GM23338 (cell line): Measurements from ENCODE around the gene GTPBP1. TPM values are rescaled to one million over a fixed set of nuclear protein-coding genes. Genes with fewer than 3 reads are reported as not detected.

Experiments used
- CREB1 ChIP-seq: fragments of 250-450 bp; sonication (Bioruptor Pico); IDR thresholded peaks from 2 replicates; pipeline ENCODE4 v1.5.0; 2020; ENCODE audit warnings: low read depth, mild to moderate bottlenecking, moderate library complexity
- JUNB ChIP-seq: IDR thresholded peaks from one replicate; pipeline ENCODE4 v1.6.1; 2016; ENCODE audit warnings: antibody characterized with exemption; ENCODE audit not compliant: unreplicated experiment
- POLR2AphosphoS5 ChIP-seq: IDR thresholded peaks from 2 replicates; pipeline ENCODE4 v1.6.1; 2016; ENCODE audit warnings: antibody characterized with exemption, low read depth
- polyA plus RNA-seq: library from polyadenylated mRNA; unstranded; fragments of >200 nt; fragmentation: Nextera tagmentation; extraction: Ambion mirVana; gene quantifications from 2 replicates; pipeline ENCODE4 v1.2.1, GENCODE V29; 2016
- total RNA-seq: library from RNA; depleted of rRNA; stranded (reverse); fragments of >200 nt; shearing (Covaris generic); gene quantifications from 2 replicates; pipeline ENCODE4 v1.2.3, GENCODE V29; 2014
- TF ChIP-seq, protein P1 (sequence below): IDR thresholded peaks from one replicate; pipeline ENCODE4 v1.6.1; 2018; ENCODE audit warnings: antibody characterized with exemption; ENCODE audit not compliant: unreplicated experiment
- TF ChIP-seq, protein P2 (sequence below): fragments of 250-450 bp; sonication (Bioruptor Pico); IDR thresholded peaks from 2 replicates; pipeline ENCODE4 v1.5.0; 2020; ENCODE audit warnings: mild to moderate bottlenecking, moderate library complexity

Gene GTPBP1
- total and polyA plus RNA-seq, 2 experiments from 2014 or later, result 27.2 to 88.4 TPM

- TF ChIP-seq, protein P1, sequence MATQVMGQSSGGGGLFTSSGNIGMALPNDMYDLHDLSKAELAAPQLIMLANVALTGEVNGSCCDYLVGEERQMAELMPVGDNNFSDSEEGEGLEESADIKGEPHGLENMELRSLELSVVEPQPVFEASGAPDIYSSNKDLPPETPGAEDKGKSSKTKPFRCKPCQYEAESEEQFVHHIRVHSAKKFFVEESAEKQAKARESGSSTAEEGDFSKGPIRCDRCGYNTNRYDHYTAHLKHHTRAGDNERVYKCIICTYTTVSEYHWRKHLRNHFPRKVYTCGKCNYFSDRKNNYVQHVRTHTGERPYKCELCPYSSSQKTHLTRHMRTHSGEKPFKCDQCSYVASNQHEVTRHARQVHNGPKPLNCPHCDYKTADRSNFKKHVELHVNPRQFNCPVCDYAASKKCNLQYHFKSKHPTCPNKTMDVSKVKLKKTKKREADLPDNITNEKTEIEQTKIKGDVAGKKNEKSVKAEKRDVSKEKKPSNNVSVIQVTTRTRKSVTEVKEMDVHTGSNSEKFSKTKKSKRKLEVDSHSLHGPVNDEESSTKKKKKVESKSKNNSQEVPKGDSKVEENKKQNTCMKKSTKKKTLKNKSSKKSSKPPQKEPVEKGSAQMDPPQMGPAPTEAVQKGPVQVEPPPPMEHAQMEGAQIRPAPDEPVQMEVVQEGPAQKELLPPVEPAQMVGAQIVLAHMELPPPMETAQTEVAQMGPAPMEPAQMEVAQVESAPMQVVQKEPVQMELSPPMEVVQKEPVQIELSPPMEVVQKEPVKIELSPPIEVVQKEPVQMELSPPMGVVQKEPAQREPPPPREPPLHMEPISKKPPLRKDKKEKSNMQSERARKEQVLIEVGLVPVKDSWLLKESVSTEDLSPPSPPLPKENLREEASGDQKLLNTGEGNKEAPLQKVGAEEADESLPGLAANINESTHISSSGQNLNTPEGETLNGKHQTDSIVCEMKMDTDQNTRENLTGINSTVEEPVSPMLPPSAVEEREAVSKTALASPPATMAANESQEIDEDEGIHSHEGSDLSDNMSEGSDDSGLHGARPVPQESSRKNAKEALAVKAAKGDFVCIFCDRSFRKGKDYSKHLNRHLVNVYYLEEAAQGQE, result no peak
- TF ChIP-seq, protein P2, sequence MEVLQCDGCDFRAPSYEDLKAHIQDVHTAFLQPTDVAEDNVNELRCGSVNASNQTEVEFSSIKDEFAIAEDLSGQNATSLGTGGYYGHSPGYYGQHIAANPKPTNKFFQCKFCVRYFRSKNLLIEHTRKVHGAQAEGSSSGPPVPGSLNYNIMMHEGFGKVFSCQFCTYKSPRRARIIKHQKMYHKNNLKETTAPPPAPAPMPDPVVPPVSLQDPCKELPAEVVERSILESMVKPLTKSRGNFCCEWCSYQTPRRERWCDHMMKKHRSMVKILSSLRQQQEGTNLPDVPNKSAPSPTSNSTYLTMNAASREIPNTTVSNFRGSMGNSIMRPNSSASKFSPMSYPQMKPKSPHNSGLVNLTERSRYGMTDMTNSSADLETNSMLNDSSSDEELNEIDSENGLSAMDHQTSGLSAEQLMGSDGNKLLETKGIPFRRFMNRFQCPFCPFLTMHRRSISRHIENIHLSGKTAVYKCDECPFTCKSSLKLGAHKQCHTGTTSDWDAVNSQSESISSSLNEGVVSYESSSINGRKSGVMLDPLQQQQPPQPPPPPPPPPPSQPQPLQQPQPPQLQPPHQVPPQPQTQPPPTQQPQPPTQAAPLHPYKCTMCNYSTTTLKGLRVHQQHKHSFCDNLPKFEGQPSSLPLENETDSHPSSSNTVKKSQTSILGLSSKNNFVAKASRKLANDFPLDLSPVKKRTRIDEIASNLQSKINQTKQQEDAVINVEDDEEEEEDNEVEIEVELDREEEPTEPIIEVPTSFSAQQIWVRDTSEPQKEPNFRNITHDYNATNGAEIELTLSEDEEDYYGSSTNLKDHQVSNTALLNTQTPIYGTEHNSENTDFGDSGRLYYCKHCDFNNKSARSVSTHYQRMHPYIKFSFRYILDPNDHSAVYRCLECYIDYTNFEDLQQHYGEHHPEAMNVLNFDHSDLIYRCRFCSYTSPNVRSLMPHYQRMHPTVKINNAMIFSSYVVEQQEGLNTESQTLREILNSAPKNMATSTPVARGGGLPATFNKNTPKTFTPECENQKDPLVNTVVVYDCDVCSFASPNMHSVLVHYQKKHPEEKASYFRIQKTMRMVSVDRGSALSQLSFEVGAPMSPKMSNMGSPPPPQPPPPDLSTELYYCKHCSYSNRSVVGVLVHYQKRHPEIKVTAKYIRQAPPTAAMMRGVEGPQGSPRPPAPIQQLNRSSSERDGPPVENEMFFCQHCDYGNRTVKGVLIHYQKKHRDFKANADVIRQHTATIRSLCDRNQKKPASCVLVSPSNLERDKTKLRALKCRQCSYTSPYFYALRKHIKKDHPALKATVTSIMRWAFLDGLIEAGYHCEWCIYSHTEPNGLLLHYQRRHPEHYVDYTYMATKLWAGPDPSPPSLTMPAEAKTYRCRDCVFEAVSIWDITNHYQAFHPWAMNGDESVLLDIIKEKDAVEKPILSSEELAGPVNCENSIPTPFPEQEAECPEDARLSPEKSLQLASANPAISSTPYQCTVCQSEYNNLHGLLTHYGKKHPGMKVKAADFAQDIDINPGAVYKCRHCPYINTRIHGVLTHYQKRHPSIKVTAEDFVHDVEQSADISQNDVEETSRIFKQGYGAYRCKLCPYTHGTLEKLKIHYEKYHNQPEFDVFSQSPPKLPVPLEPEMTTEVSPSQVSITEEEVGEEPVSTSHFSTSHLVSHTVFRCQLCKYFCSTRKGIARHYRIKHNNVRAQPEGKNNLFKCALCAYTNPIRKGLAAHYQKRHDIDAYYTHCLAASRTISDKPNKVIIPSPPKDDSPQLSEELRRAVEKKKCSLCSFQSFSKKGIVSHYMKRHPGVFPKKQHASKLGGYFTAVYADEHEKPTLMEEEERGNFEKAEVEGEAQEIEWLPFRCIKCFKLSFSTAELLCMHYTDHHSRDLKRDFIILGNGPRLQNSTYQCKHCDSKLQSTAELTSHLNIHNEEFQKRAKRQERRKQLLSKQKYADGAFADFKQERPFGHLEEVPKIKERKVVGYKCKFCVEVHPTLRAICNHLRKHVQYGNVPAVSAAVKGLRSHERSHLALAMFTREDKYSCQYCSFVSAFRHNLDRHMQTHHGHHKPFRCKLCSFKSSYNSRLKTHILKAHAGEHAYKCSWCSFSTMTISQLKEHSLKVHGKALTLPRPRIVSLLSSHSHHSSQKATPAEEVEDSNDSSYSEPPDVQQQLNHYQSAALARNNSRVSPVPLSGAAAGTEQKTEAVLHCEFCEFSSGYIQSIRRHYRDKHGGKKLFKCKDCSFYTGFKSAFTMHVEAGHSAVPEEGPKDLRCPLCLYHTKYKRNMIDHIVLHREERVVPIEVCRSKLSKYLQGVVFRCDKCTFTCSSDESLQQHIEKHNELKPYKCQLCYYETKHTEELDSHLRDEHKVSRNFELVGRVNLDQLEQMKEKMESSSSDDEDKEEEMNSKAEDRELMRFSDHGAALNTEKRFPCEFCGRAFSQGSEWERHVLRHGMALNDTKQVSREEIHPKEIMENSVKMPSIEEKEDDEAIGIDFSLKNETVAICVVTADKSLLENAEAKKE, result no peak
- TF ChIP-seq CREB1 (CRISPR knock-in tag) (no peak), POLR2AphosphoS5 (no peak), JUNB (no peak)
Measured at GRCh38 chr22:38727530-38728451, 22.0 kb downstream of the GTPBP1 start (continued).
